GM23248 (cell line): ENCODE results near the gene MRTFB. TPM values are rescaled to one million over a fixed set of nuclear protein-coding genes. Genes with fewer than 3 reads are reported as not detected.

Experiments used
- DNase-seq: peaks from one replicate; pipeline ENCODE4 v3.0.0-alpha.2; 2015
- H2AFZ ChIP-seq: fragments of 200-600 bp; sonication (generic); 2 replicates; pipeline ENCODE4 v1.6.1; 2016; ENCODE audit warnings: antibody characterized with exemption
- H3F3A ChIP-seq: fragments of 200-600 bp; sonication (generic); 2 replicates; pipeline ENCODE4 v1.6.1; 2016; ENCODE audit warnings: mild to moderate bottlenecking, antibody characterized with exemption, mixed run types; ENCODE audit not compliant: insufficient read depth
- H3K27ac ChIP-seq: fragments of 200-600 bp; sonication (generic); 2 replicates; pipeline ENCODE4 v1.5.1; 2016; ENCODE audit warnings: mild to moderate bottlenecking
- H3K27me3 ChIP-seq: fragments of 200-600 bp; sonication (generic); replicated peaks from 2 replicates; pipeline ENCODE4 v1.6.1; 2016; ENCODE audit warnings: mild to moderate bottlenecking; ENCODE audit not compliant: insufficient read depth
- H3K36me3 ChIP-seq: fragments of 200-600 bp; sonication (generic); 2 replicates; pipeline ENCODE4 v1.6.1; 2016; ENCODE audit warnings: low read depth, mild to moderate bottlenecking
- H3K4me1 ChIP-seq: fragments of 200-600 bp; sonication (generic); 2 replicates; pipeline ENCODE4 v1.6.1; 2016; ENCODE audit warnings: mild to moderate bottlenecking; ENCODE audit not compliant: insufficient read depth
- H3K4me2 ChIP-seq: fragments of 200-600 bp; sonication (generic); one replicate; pipeline ENCODE4 v1.6.1; 2016; ENCODE audit warnings: mild to moderate bottlenecking; ENCODE audit not compliant: unreplicated experiment
- H3K4me3 ChIP-seq: fragments of 200-600 bp; sonication (generic); 2 replicates; pipeline ENCODE4 v1.5.1; 2016; ENCODE audit warnings: mild to moderate bottlenecking
- H3K79me2 ChIP-seq: fragments of 200-600 bp; sonication (generic); 2 replicates; pipeline ENCODE4 v1.6.1; 2016; ENCODE audit warnings: mild to moderate bottlenecking; ENCODE audit not compliant: insufficient read depth
- H3K9ac ChIP-seq: fragments of 200-600 bp; sonication (generic); 2 replicates; pipeline ENCODE4 v1.6.1; 2016; ENCODE audit warnings: mild to moderate bottlenecking
- H3K9me2 ChIP-seq: fragments of 200-600 bp; sonication (generic); 2 replicates; pipeline ENCODE4 v1.6.1; 2016; ENCODE audit warnings: mixed run types, mild to moderate bottlenecking, moderate library complexity; ENCODE audit not compliant: insufficient read depth
- H3K9me3 ChIP-seq: fragments of 200-600 bp; sonication (generic); one replicate; pipeline ENCODE4 v1.6.1; 2017; ENCODE audit warnings: low read depth
- H4K20me1 ChIP-seq: fragments of 200-600 bp; sonication (generic); 2 replicates; pipeline ENCODE4 v1.6.0; 2016; ENCODE audit not compliant: insufficient read depth
- EZH2 ChIP-seq: fragments of 200-600 bp; sonication (generic); IDR thresholded peaks from 2 replicates; pipeline ENCODE4 v1.6.1; 2018; ENCODE audit warnings: antibody characterized with exemption, mild to moderate bottlenecking; ENCODE audit not compliant: insufficient read depth, poor library complexity, severe bottlenecking
- EZH2phosphoT487 ChIP-seq: fragments of 200-600 bp; sonication (generic); IDR thresholded peaks from 2 replicates; pipeline ENCODE4 v1.6.1; 2018; ENCODE audit warnings: antibody characterized with exemption, moderate library complexity, mild to moderate bottlenecking, low read depth; ENCODE audit not compliant: insufficient read depth
- WGBS, 2 experiments: methylation state at CpG; one replicate each; pipeline ENCODE4 v1.1.6; 2015 to 2017; ENCODE audit warnings: low lambda C conversion rate in 2 of 2, low coverage in 1 of 2; ENCODE audit errors: missing lambda C conversion rate in 2 of 2; 5-methylcytosine and 5-hydroxymethylcytosine counted together
- in situ Hi-C: fragments of 300-500 bp; cut with MboI; formaldehyde crosslinking; loops from 2 replicates; pipeline ENCODE4 v1.15.0; 2020
- polyA plus RNA-seq: library from polyadenylated mRNA; unstranded; fragments of >200 nt; fragmentation: Nextera tagmentation; extraction: Ambion mirVana; gene quantifications from 2 replicates; pipeline ENCODE4 v1.2.1, GENCODE V29; 2016
- total RNA-seq: library from RNA; depleted of rRNA; stranded (reverse); fragments of >200 nt; shearing (Covaris generic); gene quantifications from 2 replicates; pipeline ENCODE4 v1.2.3, GENCODE V29; 2014

Gene MRTFB
- total and polyA plus RNA-seq, 2 experiments from 2014 or later = 3.1 to 5.1 TPM

GRCh38 chr16:14125000-14125681, 54.0 kb downstream of the MRTFB start:
- H3K27ac ChIP-seq = no peak overlapping the region
- TF ChIP-seq EZH2 (no peak), EZH2phosphoT487 (no peak)
- DNase-seq = no peak
- no peak overlapping the region for H3K4me2 ChIP-seq
- H3K4me1 ChIP-seq = no peaks in the 10 kb centered on the region
- no peak overlapping the region for H2AFZ ChIP-seq
- 82% methylated on average over 5 of the region's 5 CpGs for WGBS, 2 experiments
- in situ Hi-C loops = no loop called here
- H3F3A ChIP-seq = no peaks in the 10 kb centered on the region
- H3K36me3 ChIP-seq = no peaks in the 10 kb centered on the region
- H3K9ac ChIP-seq = no peak overlapping the region
- H3K27me3 ChIP-seq = no peaks in the 10 kb centered on the region
- H3K9me2 ChIP-seq = no peaks in the 10 kb centered on the region
- H3K79me2 ChIP-seq = peaks cover 30% of the 10 kb centered on the region; the same call in 1 of the 2 replicates
- H3K9me3 ChIP-seq = no peaks in the 10 kb centered on the region
- H4K20me1 ChIP-seq = no peaks in the 10 kb centered on the region
- H3K4me3 ChIP-seq = no peak overlapping the region

- Histone ChIP-seq H3F3A (no peaks in the 10 kb centered on the region), H3K4me3 (no peak overlapping the region), H3K9ac (no peak overlapping the region), H3K4me2 (no peak overlapping the region), H3K36me3 (no peaks in the 10 kb centered on the region), H2AFZ (no peak overlapping the region), H3K9me3 (no peaks in the 10 kb centered on the region), H3K27ac (no peak overlapping the region), H3K79me2 (peaks cover 30% of the 10 kb centered on the region; the same call in 1 of the 2 replicates), H3K27me3 (no peaks in the 10 kb centered on the region), H4K20me1 (no peaks in the 10 kb centered on the region), H3K9me2 (no peaks in the 10 kb centered on the region), H3K4me1 (no peaks in the 10 kb centered on the region)
- 96 to 99% methylated on average over 3 of the region's 3 CpGs for WGBS, 2 experiments
- no peak for DNase-seq
- in situ Hi-C loops = no loop called here
- TF ChIP-seq EZH2 (no peak), EZH2phosphoT487 (no peak)
These were observed 54.6 kb downstream of the MRTFB start for GRCh38 chr16:14125708-14126107.

- Histone ChIP-seq H3K9me3 (no peaks in the 10 kb centered on the region), H3K27ac (no peak overlapping the region), H3F3A (no peaks in the 10 kb centered on the region), H3K9me2 (no peaks in the 10 kb centered on the region), H3K27me3 (no peaks in the 10 kb centered on the region), H2AFZ (no peak overlapping the region), H3K36me3 (no peaks in the 10 kb centered on the region), H3K4me3 (no peak overlapping the region), H3K4me1 (peaks cover 8% of the 10 kb centered on the region; the same call in 1 of the 2 replicates), H3K4me2 (no peak overlapping the region), H4K20me1 (no peaks in the 10 kb centered on the region), H3K79me2 (peaks cover 18% of the 10 kb centered on the region; the same call in 1 of the 2 replicates), H3K9ac (no peak overlapping the region)
- in situ Hi-C loops = no loop called here
- WGBS, 2 experiments = 91% methylated on average over 5 of the region's 5 CpGs
- DNase-seq = no peak
- no peak for TF ChIP-seq EZH2phosphoT487
- TF ChIP-seq EZH2 = no peak
These were observed 57.0 kb downstream of the MRTFB start for GRCh38 chr16:14128097-14128496.

GRCh38 chr16:14129502-14129901, 58.4 kb downstream of the MRTFB start:
- H3K4me3 ChIP-seq = no peak overlapping the region
- in situ Hi-C loops = no loop called here
- H3K36me3 ChIP-seq = no peaks in the 10 kb centered on the region
- H2AFZ ChIP-seq = no peak overlapping the region
- peaks cover 5% of the 10 kb centered on the region; the same call in 1 of the 2 replicates for H3K79me2 ChIP-seq
- H3K9me3 ChIP-seq = no peaks in the 10 kb centered on the region
- TF ChIP-seq EZH2phosphoT487 (no peak), EZH2 (no peak)
- H3K27ac ChIP-seq = no peak overlapping the region
- DNase-seq = no peak
- peaks cover 10% of the 10 kb centered on the region; the same call in 1 of the 2 replicates for H3K4me1 ChIP-seq
- H3K4me2 ChIP-seq = no peak overlapping the region
- H3K9me2 ChIP-seq = no peaks in the 10 kb centered on the region
- no peaks in the 10 kb centered on the region for H3F3A ChIP-seq
- no peak overlapping the region for H3K9ac ChIP-seq
- no peaks in the 10 kb centered on the region for H4K20me1 ChIP-seq
- no peaks in the 10 kb centered on the region for H3K27me3 ChIP-seq
- WGBS, 2 experiments = 96 to 97% methylated on average over 5 of the region's 5 CpGs
